CD4-positive, alpha-beta T cell (primary cell): ENCODE measurements around the gene ACTN1. TPM values are rescaled to one million over a fixed set of nuclear protein-coding genes. Genes with fewer than 3 reads are reported as not detected.

Source experiments
- ATAC-seq: fragments of 200-7000 bp; cut with Tn5 transposase; one replicate; pipeline ENCODE4 v1.10.0; 2022; ENCODE audit warnings: mild to moderate bottlenecking; ENCODE audit not compliant: poor library complexity
- CTCF ChIA-PET: fragments of 350-600 bp; sonication (Branson Sonifier 250); formaldehyde crosslinking; loops from one replicate; lab custom pipeline; 2021; ENCODE audit warnings: antibody characterized with exemption, inconsistent platforms; lab: Charles Lee
- POLR2A ChIA-PET: fragments of 350-600 bp; sonication (Branson Sonifier 250); formaldehyde crosslinking; loops from one replicate; lab custom pipeline; 2021; ENCODE audit warnings: antibody characterized with exemption, inconsistent platforms; lab: Charles Lee
- DNase-seq, 14 experiments: peaks; one replicate each; pipeline ENCODE4 v3.0.0-alpha.2; 2013 to 2020; ENCODE audit warnings: mixed read lengths in 2 of 14
- H3K27ac ChIP-seq, 2 donors: one replicate each; pipeline versions ENCODE4 v1.5.1 to v1.7.0; 2013; ENCODE audit warnings: low read length in 2 of 2, low read depth in 1 of 2, mild to moderate bottlenecking in 1 of 2
- H3K27me3 ChIP-seq, 2 experiments: 1 replicate in 1 of 2; 2 replicates in 1 of 2; pipeline versions ENCODE4 v1.6.1 to v1.7.0; 2013; ENCODE audit warnings: low read length in 2 of 2, control low read depth in 1 of 2, mild to moderate bottlenecking in 1 of 2, moderate library complexity in 1 of 2; ENCODE audit not compliant: insufficient read depth in 2 of 2, control insufficient read depth in 1 of 2
- H3K36me3 ChIP-seq: one replicate; pipeline ENCODE4 v1.6.1; 2013; ENCODE audit warnings: low read length, control low read depth; ENCODE audit not compliant: insufficient read depth
- H3K4me1 ChIP-seq: one replicate; pipeline ENCODE4 v1.6.1; 2013; ENCODE audit warnings: low read length, control low read depth; ENCODE audit not compliant: insufficient read depth
- H3K4me3 ChIP-seq: one replicate; pipeline ENCODE4 v1.5.1; 2013; ENCODE audit warnings: mild to moderate bottlenecking, low read length, moderate library complexity
- H3K9me3 ChIP-seq, 2 experiments: 1 replicate in 1 of 2; 2 replicates in 1 of 2; pipeline versions ENCODE4 v1.6.1 to v1.7.0; 2013; ENCODE audit warnings: low read length in 2 of 2, mild to moderate bottlenecking in 2 of 2, control low read depth in 1 of 2, moderate library complexity in 1 of 2; ENCODE audit not compliant: control insufficient read depth in 1 of 2, insufficient read depth in 1 of 2
- H3K27ac Mint-ChIP-seq: one replicate; pipeline ENCODE4 v1.8.0; 2020; ENCODE audit warnings: mixed read lengths
- H3K27me3 Mint-ChIP-seq: one replicate; pipeline ENCODE4 v1.8.0; 2021; ENCODE audit warnings: mixed read lengths
- H3K36me3 Mint-ChIP-seq: one replicate; pipeline ENCODE4 v1.8.0; 2021; ENCODE audit warnings: low read depth, mixed read lengths
- H3K4me1 Mint-ChIP-seq: one replicate; pipeline ENCODE4 v1.8.0; 2021; ENCODE audit warnings: low read depth, mixed read lengths
- H3K4me3 Mint-ChIP-seq: one replicate; pipeline ENCODE4 v1.8.0; 2020; ENCODE audit warnings: mild to moderate bottlenecking, mixed read lengths
- H3K9me3 Mint-ChIP-seq: one replicate; pipeline ENCODE4 v1.8.0; 2020; ENCODE audit warnings: mixed read lengths
- CTCF ChIP-seq: fragments of 200-600 bp; IDR thresholded peaks from one replicate; pipeline ENCODE4 v1.8.0; 2022; ENCODE audit warnings: antibody characterized with exemption, mild to moderate bottlenecking
- intact Hi-C, 2 experiments: fragments of 100-400 bp; cut with DNase I in 1 of 2; cut with micrococcal nuclease in 1 of 2; formaldehyde crosslinking; loops; one replicate each; pipeline versions ENCODE4 v1.15.1 to v1.9.0; 2023 to 2025; cut with DNase I, micrococcal nuclease
- total RNA-seq, 174 experiments: library from RNA in 2 of 174; stranded (reverse) in 2 of 174; gene quantifications; one replicate each; pipeline ENCODE4 v1.2.3 and lab custom pipeline; 2021 to 2026

ACTN1 gene
- total RNA-seq, 2 experiments from 2014 or later: 128 to 143 TPM

DNA sequence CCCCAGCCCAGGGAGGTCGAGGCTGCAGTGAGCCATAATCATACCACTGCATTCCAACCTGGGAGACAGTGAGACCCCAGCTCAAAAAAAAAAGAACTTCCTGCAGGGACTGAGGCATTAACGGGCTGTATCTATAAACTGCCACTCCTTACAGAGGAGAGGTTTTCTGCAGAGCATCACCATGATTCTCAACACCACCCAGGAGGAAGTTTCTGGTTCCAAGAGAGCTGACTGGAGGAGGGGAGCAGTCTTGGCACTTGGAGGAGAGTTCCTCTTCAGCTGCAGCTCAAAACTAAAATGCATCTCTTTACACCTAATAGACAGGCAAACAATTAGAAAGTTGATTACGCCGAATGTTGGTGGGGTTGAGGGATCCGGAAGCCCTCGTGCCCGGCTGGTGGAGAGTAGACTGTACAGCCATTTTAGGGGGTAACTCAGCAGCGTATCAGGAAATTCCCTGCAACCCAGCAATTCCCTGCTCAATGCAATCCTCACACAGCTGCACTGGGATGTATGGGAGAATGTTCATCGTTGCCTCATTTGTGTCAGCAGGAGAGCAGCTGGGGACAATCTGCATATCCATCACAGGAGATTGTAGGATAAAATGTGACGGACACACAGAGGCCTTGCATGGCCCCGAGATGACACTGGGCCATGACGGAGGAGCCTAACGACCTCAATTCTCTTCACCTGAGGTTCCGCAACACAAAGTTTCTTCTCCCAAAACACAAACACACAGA, 36.6 kb downstream of the ACTN1 start:
- H3K4me1 ChIP-seq: peaks cover 70% of the 10 kb centered on the region
- Mint-ChIP-seq H3K36me3 (peaks cover 21% of the 10 kb centered on the region), H3K4me1 (peaks cover 90% of the 10 kb centered on the region), H3K27me3 (no peaks in the 10 kb centered on the region), H3K9me3 (no peaks in the 10 kb centered on the region), H3K27ac (peak overlapping the region; percentile 61), H3K4me3 (peak overlapping the region; percentile 15)
- H3K36me3 ChIP-seq: peaks cover 7% of the 10 kb centered on the region
- no peak for ATAC-seq
- no peaks in the 10 kb centered on the region for H3K9me3 ChIP-seq
- no peaks in the 10 kb centered on the region for H3K27me3 ChIP-seq
- DNase-seq: no peak
- H3K4me3 ChIP-seq: no peak overlapping the region
- intact Hi-C loops: no loop called here
- TF ChIP-seq CTCF: no peak
- POLR2A ChIA-PET: no interaction called here
- H3K27ac ChIP-seq: no peak overlapping the region
- CTCF ChIA-PET: no interaction called here

- ChIA-PET CTCF (no interaction called here), POLR2A (no interaction called here)
- DNase-seq: no peak
- H3K4me3 Mint-ChIP-seq: no peak overlapping the region
- H3K36me3 ChIP-seq: peaks cover 7% of the 10 kb centered on the region
- no peaks in the 10 kb centered on the region for H3K27me3 ChIP-seq
- ATAC-seq: no peak
- peak overlapping the region; percentile 61 for H3K27ac Mint-ChIP-seq
- H3K4me3 ChIP-seq: no peak overlapping the region
- TF ChIP-seq CTCF: no peak
- H3K9me3 ChIP-seq: no peaks in the 10 kb centered on the region
- H3K9me3 Mint-ChIP-seq: no peaks in the 10 kb centered on the region
- peaks cover 21% of the 10 kb centered on the region for H3K36me3 Mint-ChIP-seq
- peaks cover 69% of the 10 kb centered on the region for H3K4me1 ChIP-seq
- H3K4me1 Mint-ChIP-seq: peaks cover 90% of the 10 kb centered on the region
- no peaks in the 10 kb centered on the region for H3K27me3 Mint-ChIP-seq
- no peak overlapping the region for H3K27ac ChIP-seq
- intact Hi-C loops: no loop called here
Observed at GRCh38 chr14:68941820-68942219, 37.3 kb downstream of the ACTN1 start.

- H3K36me3 Mint-ChIP-seq: peaks cover 29% of the 10 kb centered on the region
- H3K9me3 Mint-ChIP-seq: no peaks in the 10 kb centered on the region
- ATAC-seq (no peak), DNase-seq (no peak)
- Histone ChIP-seq H3K4me3 (no peak overlapping the region), H3K9me3 (no peaks in the 10 kb centered on the region), H3K36me3 (peaks cover 7% of the 10 kb centered on the region), H3K27ac (no peak overlapping the region), H3K4me1 (peaks cover 63% of the 10 kb centered on the region), H3K27me3 (no peaks in the 10 kb centered on the region)
- no peak for TF ChIP-seq CTCF
- CTCF ChIA-PET: no interaction called here
- peak overlapping the region; percentile 61 for H3K27ac Mint-ChIP-seq
- no peaks in the 10 kb centered on the region for H3K27me3 Mint-ChIP-seq
- no peak overlapping the region for H3K4me3 Mint-ChIP-seq
- peaks cover 90% of the 10 kb centered on the region for H3K4me1 Mint-ChIP-seq
- POLR2A ChIA-PET: no interaction called here
- intact Hi-C loops: no loop called here
Observed at GRCh38 chr14:68940614-68941185, 38.4 kb downstream of the ACTN1 start.
